Upper lobe of left lung (tissue), 6 donors: Measurements from ENCODE around the gene MOCS1. TPM values are rescaled to one million over a fixed set of nuclear protein-coding genes. Genes with fewer than 3 reads are reported as not detected.

ENCODE experiments used
- ATAC-seq, 2 donors: fragments of 200-7000 bp; cut with Tn5 transposase; one replicate each; pipeline ENCODE4 v1.9.1; 2022; ENCODE audit warnings: mild to moderate bottlenecking in 2 of 2, moderate library complexity in 2 of 2; ENCODE audit not compliant: low FRiP score in 2 of 2
- DNase-seq, 2 donors: peaks; one replicate each; pipeline ENCODE4 v3.0.0-alpha.2; 2019 to 2020
- H3K27ac ChIP-seq, 4 donors: fragments of 200-600 bp; sonication (generic); one replicate each; pipeline ENCODE4 v1.5.1; 2016 to 2019
- H3K27me3 ChIP-seq, 4 donors: fragments of 200-600 bp; sonication (generic); one replicate each; pipeline ENCODE4 v1.5.1; 2017 to 2019
- H3K36me3 ChIP-seq, 4 donors: fragments of 200-600 bp; sonication (generic); one replicate each; pipeline ENCODE4 v1.5.1; 2016 to 2019
- H3K4me1 ChIP-seq, 4 donors: fragments of 200-600 bp; sonication (generic); one replicate each; pipeline ENCODE4 v1.5.1; 2018 to 2019
- H3K4me3 ChIP-seq, 4 donors: fragments of 200-600 bp; sonication (generic); one replicate each; pipeline ENCODE4 v1.5.1; 2017 to 2019; ENCODE audit warnings: mild to moderate bottlenecking in 2 of 4, moderate library complexity in 1 of 4
- H3K9me3 ChIP-seq, 4 donors: fragments of 200-600 bp; sonication (generic); one replicate each; pipeline ENCODE4 v1.5.1; 2018 to 2019
- EP300 ChIP-seq, 4 donors: sonication (generic); formaldehyde crosslinking; IDR thresholded peaks; one replicate each; pipeline ENCODE4 v1.5.1; 2017; ENCODE audit warnings: antibody characterized with exemption in 4 of 4, control low read depth in 2 of 4
- POLR2A ChIP-seq, 4 donors: fragments of 450-650 bp; IDR thresholded peaks; one replicate each; pipeline ENCODE4 v1.5.1; 2016 to 2017; ENCODE audit warnings: antibody characterized with exemption in 4 of 4, mild to moderate bottlenecking in 2 of 4
- POLR2AphosphoS5 ChIP-seq, 2 donors: sonication (generic); formaldehyde crosslinking; IDR thresholded peaks; one replicate each; pipeline ENCODE4 v1.5.1; 2017; ENCODE audit warnings: antibody characterized with exemption in 2 of 2
- WGBS, 2 donors: methylation state at CpG; one replicate each; pipeline ENCODE4 v1.1.5; 2017 to 2018; 5-methylcytosine and 5-hydroxymethylcytosine counted together
- total RNA-seq, 6 donors: library from RNA; depleted of rRNA in 4 of 6; stranded (reverse); fragments of >200 nt in 4 of 6; gene quantifications; one replicate each; pipeline versions ENCODE4 v1.1.0 to v1.2.1, GENCODE V29; 2016 to 2021
- TF ChIP-seq, protein P1 (sequence below), 6 experiments: fragments of 450-650 bp in 4 of 6; fragments of 200-600 bp in 2 of 6; sonication (generic) in 2 of 6; IDR thresholded peaks; one replicate each; pipeline ENCODE4 v1.5.1; 2016 to 2019; ENCODE audit warnings: antibody characterized with exemption in 6 of 6
- donor health status: DM: no; HTN: no; CAD: no; lungs with moderate emphysema.
- donor health status: DM: no; HTN: yes; CAD: no; lungs with severe emphysema.

The MOCS1 gene
- total RNA-seq, 6 donors from 2014 or later, result 15.0 to 49.2 (median 26.3) TPM

DNA sequence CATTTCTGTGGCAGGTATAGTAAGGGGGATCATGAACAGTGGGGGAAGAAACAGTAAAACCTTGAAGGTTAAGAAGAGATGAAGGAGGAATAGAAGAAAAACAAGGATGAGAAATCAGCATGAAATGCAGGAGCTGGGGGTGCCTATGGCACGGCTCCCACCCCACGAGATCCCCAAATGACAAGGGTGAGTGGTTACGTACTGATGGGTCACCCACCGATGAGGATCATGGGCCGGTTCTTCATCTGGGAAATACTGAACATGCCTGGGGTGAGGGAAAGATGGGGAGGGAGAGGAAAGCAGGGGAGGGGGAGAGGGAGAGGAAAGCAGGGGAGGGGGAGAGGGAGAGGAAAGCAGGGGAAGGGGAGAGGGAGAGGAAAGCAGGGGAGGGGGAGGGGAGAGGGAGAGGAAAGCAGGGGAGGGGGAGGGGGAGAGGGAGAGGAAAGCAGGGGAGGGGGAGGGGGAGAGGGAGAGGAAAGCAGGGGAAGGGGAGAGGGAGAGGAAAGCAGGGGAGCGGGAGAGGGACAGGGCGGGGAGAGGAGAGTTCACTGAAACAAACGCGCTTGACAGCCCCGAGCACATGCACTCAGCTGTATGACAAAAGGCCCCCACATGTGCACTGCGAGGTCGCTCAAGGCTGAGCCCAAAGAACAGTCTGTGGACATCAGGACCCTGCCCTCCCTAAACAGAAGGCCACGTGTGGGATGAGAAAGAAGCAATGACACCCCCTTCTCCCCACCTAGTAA, 25.3 kb downstream of the MOCS1 start:
- ATAC-seq, result no peak
- peaks cover 0 to 66% (median 37%) of the 10 kb centered on the region in 4 donors for H3K36me3 ChIP-seq
- no peak overlapping the region for H3K27ac ChIP-seq
- no peak overlapping the region for H3K4me3 ChIP-seq
- TF ChIP-seq EP300 (IDR thresholded peaks at IDR 0.05) (no peak), POLR2A (IDR thresholded peaks at IDR 0.05) (no peak), POLR2AphosphoS5 (IDR thresholded peaks at IDR 0.05) (no peak)
- TF ChIP-seq, protein P1, sequence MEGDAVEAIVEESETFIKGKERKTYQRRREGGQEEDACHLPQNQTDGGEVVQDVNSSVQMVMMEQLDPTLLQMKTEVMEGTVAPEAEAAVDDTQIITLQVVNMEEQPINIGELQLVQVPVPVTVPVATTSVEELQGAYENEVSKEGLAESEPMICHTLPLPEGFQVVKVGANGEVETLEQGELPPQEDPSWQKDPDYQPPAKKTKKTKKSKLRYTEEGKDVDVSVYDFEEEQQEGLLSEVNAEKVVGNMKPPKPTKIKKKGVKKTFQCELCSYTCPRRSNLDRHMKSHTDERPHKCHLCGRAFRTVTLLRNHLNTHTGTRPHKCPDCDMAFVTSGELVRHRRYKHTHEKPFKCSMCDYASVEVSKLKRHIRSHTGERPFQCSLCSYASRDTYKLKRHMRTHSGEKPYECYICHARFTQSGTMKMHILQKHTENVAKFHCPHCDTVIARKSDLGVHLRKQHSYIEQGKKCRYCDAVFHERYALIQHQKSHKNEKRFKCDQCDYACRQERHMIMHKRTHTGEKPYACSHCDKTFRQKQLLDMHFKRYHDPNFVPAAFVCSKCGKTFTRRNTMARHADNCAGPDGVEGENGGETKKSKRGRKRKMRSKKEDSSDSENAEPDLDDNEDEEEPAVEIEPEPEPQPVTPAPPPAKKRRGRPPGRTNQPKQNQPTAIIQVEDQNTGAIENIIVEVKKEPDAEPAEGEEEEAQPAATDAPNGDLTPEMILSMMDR (IDR thresholded peaks at IDR 0.05), result no peak
- 86 to 90% methylated on average over 13 of the region's 13 CpGs for WGBS, 2 donors
- no peak for DNase-seq
- H3K4me1 ChIP-seq, result no peaks in the 10 kb centered on the region
- H3K27me3 ChIP-seq, result no peaks in the 10 kb centered on the region
- H3K9me3 ChIP-seq, result no peaks in the 10 kb centered on the region

DNA sequence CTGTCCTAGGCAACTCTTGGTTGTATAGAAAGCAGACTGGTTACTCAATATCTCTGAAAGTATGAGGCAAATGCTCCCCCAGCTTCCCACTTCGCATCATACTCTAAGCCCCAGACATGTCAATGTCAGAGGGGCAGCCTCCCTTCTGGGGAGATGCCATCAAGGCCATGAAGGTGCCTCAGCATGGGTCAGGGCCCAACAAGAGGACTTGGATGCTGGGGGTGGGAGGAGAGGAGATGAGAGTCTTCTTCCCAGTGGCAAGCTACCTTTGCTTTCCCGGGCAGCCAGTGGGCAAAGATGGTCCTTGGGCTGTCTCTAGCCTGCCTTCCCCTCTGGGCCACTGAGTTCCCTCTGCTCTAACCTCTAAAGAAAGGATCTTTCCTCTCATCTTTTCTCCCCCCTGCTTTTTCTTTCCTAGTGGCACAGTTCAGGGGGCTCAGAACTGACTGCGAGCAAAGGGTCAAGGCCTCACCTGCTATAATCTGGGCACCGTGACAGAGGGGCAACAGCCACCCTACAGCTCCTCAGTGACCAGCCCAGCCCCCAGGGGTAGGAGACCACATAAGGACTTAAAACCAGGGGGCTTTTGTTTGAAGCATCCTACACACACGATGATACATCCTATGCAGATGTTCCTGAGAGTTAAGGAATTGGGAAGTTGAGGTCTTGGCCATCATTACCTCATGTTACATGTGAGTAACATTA, 26.2 kb downstream of the MOCS1 start:
- Histone ChIP-seq H3K9me3 (no peaks in the 10 kb centered on the region), H3K4me3 (no peak overlapping the region), H3K27me3 (no peaks in the 10 kb centered on the region), H3K4me1 (no peaks in the 10 kb centered on the region), H3K27ac (no peak overlapping the region), H3K36me3 (peaks cover 0 to 63% (median 30%) of the 10 kb centered on the region in 4 donors)
- no peak for TF ChIP-seq POLR2A (IDR thresholded peaks at IDR 0.05)
- TF ChIP-seq, protein P1 (IDR thresholded peaks at IDR 0.05), result no peak
- no peak for TF ChIP-seq EP300 (IDR thresholded peaks at IDR 0.05)
- TF ChIP-seq POLR2AphosphoS5 (IDR thresholded peaks at IDR 0.05), result no peak
- 85 to 97% methylated on average over 5 of the region's 5 CpGs for WGBS, 2 donors
- DNase-seq, result no peak
- no peak for ATAC-seq

DNA sequence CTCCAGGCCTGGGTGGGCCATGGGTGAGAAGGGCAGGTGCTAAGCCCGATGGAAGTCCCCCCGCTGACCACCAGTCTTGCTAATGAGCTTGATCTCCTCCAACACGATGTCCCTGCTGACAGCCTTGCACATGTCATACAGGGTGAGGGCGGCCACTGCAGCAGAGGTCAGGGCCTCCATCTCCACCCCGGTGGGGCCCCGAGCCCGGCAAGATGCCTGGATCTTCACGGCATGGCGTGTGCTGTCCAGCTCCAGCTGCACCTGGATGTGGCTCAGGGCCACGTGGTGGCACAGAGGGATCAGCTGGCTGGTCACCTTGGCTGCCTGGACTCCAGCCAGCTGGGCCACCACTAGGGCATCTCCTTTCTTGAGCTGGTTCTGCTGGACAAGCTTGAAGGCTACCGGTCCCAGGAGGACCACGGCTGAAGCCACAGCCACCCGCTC, 27.9 kb downstream of the MOCS1 start:
- Histone ChIP-seq H3K4me3 (no peak overlapping the region), H3K36me3 (peaks cover 0 to 46% (median 20%) of the 10 kb centered on the region in 4 donors), H3K27me3 (no peaks in the 10 kb centered on the region), H3K4me1 (no peaks in the 10 kb centered on the region), H3K27ac (peak overlapping the region in 1 of 4 donors; percentile 11), H3K9me3 (no peaks in the 10 kb centered on the region)
- WGBS, 2 donors, result 83 to 88% methylated on average over 6 to 9 of the region's 13 CpGs
- TF ChIP-seq, protein P1 (IDR thresholded peaks at IDR 0.05), result no peak
- TF ChIP-seq EP300 (IDR thresholded peaks at IDR 0.05), result no peak
- TF ChIP-seq POLR2A (IDR thresholded peaks at IDR 0.05), result no peak
- TF ChIP-seq POLR2AphosphoS5 (IDR thresholded peaks at IDR 0.05), result no peak
- ATAC-seq (no peak), DNase-seq (peak in 1 of 2 donors; percentile 66)

DNA sequence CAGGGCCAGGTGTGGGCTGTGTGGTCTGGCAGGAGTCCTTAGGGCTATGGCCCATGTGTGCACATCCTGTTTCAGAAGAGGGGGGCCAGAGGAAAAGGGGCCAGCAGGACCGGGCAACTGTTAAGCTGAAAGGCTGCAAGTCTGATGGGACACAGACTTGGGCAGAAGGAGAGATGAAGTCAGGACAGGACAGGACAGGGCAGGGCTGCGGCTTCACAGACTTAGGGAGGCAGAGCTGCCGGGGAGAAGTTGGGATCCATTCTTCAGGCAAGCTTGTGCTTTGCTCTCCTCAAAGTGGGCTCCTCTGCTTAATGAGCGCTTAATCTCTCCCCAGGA, 28.7 kb downstream of the MOCS1 start:
- no peaks in the 10 kb centered on the region for H3K9me3 ChIP-seq
- H3K36me3 ChIP-seq, result peaks cover 0 to 43% (median 20%) of the 10 kb centered on the region in 4 donors
- TF ChIP-seq, protein P1 (IDR thresholded peaks at IDR 0.05), result no peak
- TF ChIP-seq EP300 (IDR thresholded peaks at IDR 0.05) (no peak), POLR2A (IDR thresholded peaks at IDR 0.05) (no peak), POLR2AphosphoS5 (IDR thresholded peaks at IDR 0.05) (no peak)
- no peak overlapping the region for H3K27ac ChIP-seq
- WGBS, 2 donors, result 81 to 88% methylated on average over 4 of the region's 4 CpGs
- no peaks in the 10 kb centered on the region for H3K4me1 ChIP-seq
- no peak overlapping the region for H3K4me3 ChIP-seq
- H3K27me3 ChIP-seq, result no peaks in the 10 kb centered on the region
- DNase-seq, result no peak
- no peak for ATAC-seq
